ENCODE results near the gene EIF1. TPM values are rescaled to one million over a fixed set of nuclear protein-coding genes. Genes with fewer than 3 reads are reported as not detected.

Gene EIF1
- total RNA-seq, 1 donor from 2014 or later, result 677 TPM

DNA sequence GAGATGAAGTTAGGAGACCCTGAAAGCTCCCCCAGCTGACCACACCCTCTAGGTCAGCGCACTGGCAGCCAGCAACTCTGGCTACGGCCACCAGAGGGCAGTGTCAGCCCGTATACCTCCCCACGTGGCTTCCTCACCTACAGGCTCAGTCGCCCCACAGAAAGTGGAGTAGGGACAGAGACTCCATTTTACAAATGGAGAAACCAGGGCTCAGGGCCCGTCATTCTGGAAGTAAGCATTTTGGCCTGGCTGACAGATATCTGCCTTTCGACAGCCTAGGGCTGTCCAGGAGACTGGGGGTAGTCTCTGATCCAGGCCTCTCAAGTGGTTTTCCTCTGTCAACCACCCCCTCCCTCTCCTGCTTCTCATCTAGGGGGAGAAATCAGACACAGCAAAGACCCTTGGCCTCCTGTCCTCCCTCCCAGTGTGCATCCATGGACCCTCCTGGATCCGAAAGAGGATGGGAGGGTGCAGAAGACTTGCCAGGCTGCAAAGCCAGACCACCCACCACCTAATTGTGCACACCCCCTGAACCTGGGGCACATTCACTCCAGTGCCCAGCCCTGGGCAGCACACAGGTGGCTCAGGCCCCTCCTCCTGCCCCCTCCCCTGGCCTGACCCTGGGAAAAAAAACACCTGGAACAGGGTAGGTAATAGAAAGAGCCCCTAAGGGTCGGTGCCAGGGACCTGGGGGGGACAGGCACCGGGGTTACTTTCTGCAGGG is 49.6 kb downstream of the EIF1 start:
- peaks cover 43% of the 10 kb centered on the region for H3K27me3 Mint-ChIP-seq
- peak overlapping the region; percentile 51 for H3K4me3 Mint-ChIP-seq
- TF ChIP-seq, protein P1, sequence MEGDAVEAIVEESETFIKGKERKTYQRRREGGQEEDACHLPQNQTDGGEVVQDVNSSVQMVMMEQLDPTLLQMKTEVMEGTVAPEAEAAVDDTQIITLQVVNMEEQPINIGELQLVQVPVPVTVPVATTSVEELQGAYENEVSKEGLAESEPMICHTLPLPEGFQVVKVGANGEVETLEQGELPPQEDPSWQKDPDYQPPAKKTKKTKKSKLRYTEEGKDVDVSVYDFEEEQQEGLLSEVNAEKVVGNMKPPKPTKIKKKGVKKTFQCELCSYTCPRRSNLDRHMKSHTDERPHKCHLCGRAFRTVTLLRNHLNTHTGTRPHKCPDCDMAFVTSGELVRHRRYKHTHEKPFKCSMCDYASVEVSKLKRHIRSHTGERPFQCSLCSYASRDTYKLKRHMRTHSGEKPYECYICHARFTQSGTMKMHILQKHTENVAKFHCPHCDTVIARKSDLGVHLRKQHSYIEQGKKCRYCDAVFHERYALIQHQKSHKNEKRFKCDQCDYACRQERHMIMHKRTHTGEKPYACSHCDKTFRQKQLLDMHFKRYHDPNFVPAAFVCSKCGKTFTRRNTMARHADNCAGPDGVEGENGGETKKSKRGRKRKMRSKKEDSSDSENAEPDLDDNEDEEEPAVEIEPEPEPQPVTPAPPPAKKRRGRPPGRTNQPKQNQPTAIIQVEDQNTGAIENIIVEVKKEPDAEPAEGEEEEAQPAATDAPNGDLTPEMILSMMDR (conservative IDR thresholded peaks at IDR 0.05), result peak; percentile 99
- peak overlapping the region; percentile 69 for H3K27ac Mint-ChIP-seq
- H3K9me3 Mint-ChIP-seq, result no peaks in the 10 kb centered on the region
- H3K36me3 Mint-ChIP-seq, result no peaks in the 10 kb centered on the region
- H3K4me1 Mint-ChIP-seq (ENCODE audit: unreplicated experiment), result peaks cover 21% of the 10 kb centered on the region
- peak; percentile 88 for DNase-seq (ENCODE audit: extremely low spot score, unreplicated experiment)

DNA sequence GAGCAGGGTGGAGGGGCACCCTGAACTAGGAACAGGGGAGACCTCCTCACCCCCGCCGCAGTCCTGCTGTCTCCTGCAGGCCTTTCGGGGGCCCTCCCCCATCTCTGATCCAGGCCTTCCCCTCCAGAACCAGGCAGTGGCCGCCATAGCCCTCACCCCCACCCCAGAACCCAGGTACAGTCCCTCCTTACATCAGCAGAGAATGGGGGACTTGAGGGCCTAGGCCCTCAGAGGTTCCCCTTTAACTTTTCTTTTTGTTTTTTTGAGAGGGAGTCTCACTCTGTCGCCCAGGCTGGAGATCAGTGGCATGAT is 50.1 kb downstream of the EIF1 start:
- H3K9me3 Mint-ChIP-seq, result no peaks in the 10 kb centered on the region
- TF ChIP-seq, protein P1 (conservative IDR thresholded peaks at IDR 0.05), result no peak
- DNase-seq (ENCODE audit: extremely low spot score, unreplicated experiment), result no peak
- no peak overlapping the region for H3K27ac Mint-ChIP-seq
- peaks cover 21% of the 10 kb centered on the region for H3K4me1 Mint-ChIP-seq (ENCODE audit: unreplicated experiment)
- H3K4me3 Mint-ChIP-seq, result no peak overlapping the region
- H3K36me3 Mint-ChIP-seq, result no peaks in the 10 kb centered on the region
- peaks cover 38% of the 10 kb centered on the region for H3K27me3 Mint-ChIP-seq

DNA sequence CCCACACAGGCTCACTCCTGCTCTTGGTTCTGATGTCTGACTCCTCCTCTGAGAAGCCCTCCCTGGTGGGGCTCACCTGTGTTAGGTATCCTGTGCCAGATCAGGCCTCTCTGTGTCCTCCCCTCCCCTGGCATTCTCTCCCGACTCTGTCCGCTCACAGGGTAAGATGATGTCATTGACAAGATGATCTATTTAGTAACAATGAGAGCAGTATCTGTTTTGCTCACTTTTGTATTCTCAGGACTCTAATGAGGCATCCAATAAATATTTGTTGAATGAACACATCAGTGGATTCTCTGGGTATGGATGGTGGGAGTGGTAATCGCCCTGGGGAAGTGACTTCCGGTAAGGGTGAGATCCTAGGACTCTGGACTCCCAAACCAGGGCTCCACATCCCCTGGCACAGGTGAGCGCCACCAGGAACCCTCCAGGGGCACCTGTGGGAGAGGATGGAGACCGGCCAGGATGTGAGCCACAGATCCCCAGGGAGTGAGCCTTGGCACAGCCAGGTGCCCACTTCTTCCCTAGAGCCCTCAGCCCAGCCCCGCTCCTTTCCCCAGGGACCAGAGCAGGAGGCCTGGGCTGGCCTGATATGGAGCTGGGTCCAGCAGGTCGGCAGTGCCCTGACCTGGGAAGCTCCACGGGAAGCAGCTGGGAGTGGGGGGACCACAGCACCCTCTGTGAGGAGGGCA is 51.1 kb downstream of the EIF1 start:
- peak overlapping the region; percentile 76 for H3K27ac Mint-ChIP-seq
- no peaks in the 10 kb centered on the region for H3K9me3 Mint-ChIP-seq
- no peak overlapping the region for H3K4me3 Mint-ChIP-seq
- H3K4me1 Mint-ChIP-seq (ENCODE audit: unreplicated experiment), result peaks cover 21% of the 10 kb centered on the region
- H3K27me3 Mint-ChIP-seq, result peaks cover 32% of the 10 kb centered on the region
- TF ChIP-seq, protein P1 (conservative IDR thresholded peaks at IDR 0.05), result no peak
- H3K36me3 Mint-ChIP-seq, result no peaks in the 10 kb centered on the region
- DNase-seq (ENCODE audit: extremely low spot score, unreplicated experiment), result no peak

DNA sequence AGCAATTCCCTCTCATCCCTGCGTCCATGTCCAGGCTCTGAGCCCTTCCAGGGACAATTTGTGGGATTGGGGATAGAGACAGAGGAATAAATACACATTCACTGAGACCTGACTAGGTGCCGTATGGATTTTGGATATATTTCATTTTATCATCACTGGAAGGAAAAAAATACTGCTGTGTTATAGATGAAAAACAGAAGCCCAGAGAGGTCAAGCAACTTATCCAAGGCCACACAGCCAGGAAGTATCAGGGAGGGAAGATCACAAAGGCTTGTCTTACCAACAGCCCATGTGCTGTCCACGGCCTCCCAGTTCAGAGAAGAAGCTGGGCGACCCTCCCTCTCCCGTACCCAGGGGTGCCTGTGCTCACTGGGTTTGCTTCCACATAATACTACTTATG is 51.8 kb downstream of the EIF1 start:
- H3K9me3 Mint-ChIP-seq, result no peaks in the 10 kb centered on the region
- H3K4me3 Mint-ChIP-seq, result no peak overlapping the region
- TF ChIP-seq, protein P1 (conservative IDR thresholded peaks at IDR 0.05), result no peak
- no peak overlapping the region for H3K27ac Mint-ChIP-seq
- no peaks in the 10 kb centered on the region for H3K36me3 Mint-ChIP-seq
- DNase-seq (ENCODE audit: extremely low spot score, unreplicated experiment), result no peak
- H3K27me3 Mint-ChIP-seq, result peaks cover 25% of the 10 kb centered on the region
- peaks cover 21% of the 10 kb centered on the region for H3K4me1 Mint-ChIP-seq (ENCODE audit: unreplicated experiment)

DNA sequence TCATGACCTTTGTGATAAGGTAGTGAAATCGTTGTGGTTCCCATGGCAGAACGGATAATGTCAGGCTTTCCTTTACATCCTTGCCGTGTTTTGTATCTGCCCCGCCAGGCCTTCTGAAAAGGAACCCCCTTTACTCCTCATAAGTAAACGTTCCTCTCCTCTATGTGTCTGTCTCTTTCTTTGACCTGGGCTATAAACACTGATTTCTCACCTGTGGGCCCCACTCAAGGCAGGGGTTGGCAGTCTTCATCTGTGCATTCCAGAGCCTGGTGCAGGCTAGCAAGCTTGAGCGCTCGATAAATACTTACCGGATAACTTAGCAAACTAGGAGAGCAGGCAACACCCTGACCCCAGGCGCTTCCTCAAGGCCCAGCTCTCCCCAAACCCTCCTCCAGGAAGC is 53.0 kb downstream of the EIF1 start:
- Mint-ChIP-seq H3K4me1 (ENCODE audit: unreplicated experiment) (peaks cover 21% of the 10 kb centered on the region), H3K36me3 (no peaks in the 10 kb centered on the region), H3K9me3 (no peaks in the 10 kb centered on the region), H3K27ac (peak overlapping the region; percentile 77), H3K4me3 (no peak overlapping the region), H3K27me3 (peaks cover 13% of the 10 kb centered on the region)
- no peak for DNase-seq (ENCODE audit: extremely low spot score, unreplicated experiment)
- TF ChIP-seq, protein P1 (conservative IDR thresholded peaks at IDR 0.05), result no peak

Other genes with a start within 250 kb of the EIF1 start
- not detected in 2 replicates for gene KRT38, start 247.9 kb upstream of the EIF1 start, total RNA-seq (ENCODE audit: low replicate concordance)
- 0.17 and 0.83 TPM in 2 replicates for gene KRT32, start 221.5 kb upstream of the EIF1 start, total RNA-seq (ENCODE audit: low replicate concordance)
- not detected in 2 replicates for gene KRT35, start 207.7 kb upstream of the EIF1 start, total RNA-seq (ENCODE audit: low replicate concordance)
- 0.17 and 0.83 TPM in 2 replicates for gene KRT36, start 199.0 kb upstream of the EIF1 start, total RNA-seq (ENCODE audit: low replicate concordance)
- 869 and 1,618 TPM in 2 replicates for gene KRT13, start 183.3 kb upstream of the EIF1 start, total RNA-seq (ENCODE audit: low replicate concordance)
- 208 and 840 TPM in 2 replicates for gene KRT15, start 170.0 kb upstream of the EIF1 start, total RNA-seq (ENCODE audit: low replicate concordance)
- gene KRT19, start 160.6 kb upstream of the EIF1 start, total RNA-seq (ENCODE audit: low replicate concordance), result 750 and 2,036 TPM in 2 replicates
- 0.85 and 7.4 TPM in 2 replicates for gene KRT9, start 116.8 kb upstream of the EIF1 start, total RNA-seq (ENCODE audit: low replicate concordance)
- 0.19 and 0.64 TPM in 2 replicates for gene KRT14, start 102.0 kb upstream of the EIF1 start, total RNA-seq (ENCODE audit: low replicate concordance)
- 1.5 and 9.2 TPM in 2 replicates for gene KRT16, start 76.1 kb upstream of the EIF1 start, total RNA-seq (ENCODE audit: low replicate concordance)
- 512 and 3,327 TPM in 2 replicates for gene KRT17, start 64.3 kb upstream of the EIF1 start, total RNA-seq (ENCODE audit: low replicate concordance)
- 119 and 193 TPM in 2 replicates for gene GAST, start 23.4 kb downstream of the EIF1 start, total RNA-seq (ENCODE audit: low replicate concordance)
- gene HAP1, start 45.8 kb downstream of the EIF1 start, total RNA-seq (ENCODE audit: low replicate concordance), result 4.3 and 11.6 TPM in 2 replicates
- gene JUP, start 97.8 kb downstream of the EIF1 start, total RNA-seq (ENCODE audit: low replicate concordance), result 169 and 505 TPM in 2 replicates
- 24.7 and 50.5 TPM in 2 replicates for gene P3H4, start 123.1 kb downstream of the EIF1 start, total RNA-seq (ENCODE audit: low replicate concordance)
- 54.3 and 249 TPM in 2 replicates for gene FKBP10, start 124.1 kb downstream of the EIF1 start, total RNA-seq (ENCODE audit: low replicate concordance)
- gene NT5C3B, start 147.3 kb downstream of the EIF1 start, total RNA-seq (ENCODE audit: low replicate concordance), result 46.0 and 74.8 TPM in 2 replicates
- gene KLHL10, start 148.9 kb downstream of the EIF1 start, total RNA-seq (ENCODE audit: low replicate concordance), result 0.24 TPM in 1 of 2 replicates, not detected in the other
- gene KLHL11, start 176.5 kb downstream of the EIF1 start, total RNA-seq (ENCODE audit: low replicate concordance), result 20.5 and 20.6 TPM in 2 replicates
- gene ACLY, start 230.1 kb downstream of the EIF1 start, total RNA-seq (ENCODE audit: low replicate concordance), result 160 and 161 TPM in 2 replicates
- 1.9 and 4.5 TPM in 2 replicates for gene ODAD4, start 241.7 kb downstream of the EIF1 start, total RNA-seq (ENCODE audit: low replicate concordance)